CD4-positive, alpha-beta T cell treated with Interleukin-17A for 4 hours (primary cell): ENCODE measurements around the gene STK16.

Source experiments
- DNase-seq: peaks from one replicate; pipeline ENCODE4 v3.0.0-alpha.2; 2020; ENCODE audit warnings: mixed read lengths

The STK16 gene

GRCh38 chr2:219289537-219290361 lies 44.5 kb downstream of the STK16 start:
- no peak for DNase-seq

- DNase-seq: no peak
Observed at GRCh38 chr2:219290381-219291171, 45.3 kb downstream of the STK16 start.

DNA sequence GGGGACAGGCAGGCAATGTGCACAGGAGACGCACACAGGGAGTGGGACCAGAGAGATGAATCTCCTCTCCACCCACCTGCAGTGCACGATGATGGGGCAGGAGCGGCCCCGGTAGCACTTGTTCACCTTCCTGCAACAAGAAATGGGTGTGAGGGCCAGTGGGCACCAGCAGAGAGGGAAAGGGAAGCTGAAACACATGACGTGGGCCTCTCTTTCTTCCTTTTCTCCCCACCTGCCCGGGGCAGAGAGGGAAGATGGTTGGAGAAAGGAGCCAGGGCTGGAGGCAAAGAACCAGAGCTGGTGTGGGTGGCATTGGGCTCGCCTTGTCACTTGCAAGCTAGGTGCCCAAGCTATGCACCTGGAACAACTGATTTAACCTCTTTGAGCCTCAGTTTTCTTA lies 46.1 kb downstream of the STK16 start:
- no peak for DNase-seq

- no peak for DNase-seq
Observed at GRCh38 chr2:219291910-219292490, 46.7 kb downstream of the STK16 start.

- DNase-seq: no peak
Observed at GRCh38 chr2:219292616-219293015, 47.3 kb downstream of the STK16 start.

DNA sequence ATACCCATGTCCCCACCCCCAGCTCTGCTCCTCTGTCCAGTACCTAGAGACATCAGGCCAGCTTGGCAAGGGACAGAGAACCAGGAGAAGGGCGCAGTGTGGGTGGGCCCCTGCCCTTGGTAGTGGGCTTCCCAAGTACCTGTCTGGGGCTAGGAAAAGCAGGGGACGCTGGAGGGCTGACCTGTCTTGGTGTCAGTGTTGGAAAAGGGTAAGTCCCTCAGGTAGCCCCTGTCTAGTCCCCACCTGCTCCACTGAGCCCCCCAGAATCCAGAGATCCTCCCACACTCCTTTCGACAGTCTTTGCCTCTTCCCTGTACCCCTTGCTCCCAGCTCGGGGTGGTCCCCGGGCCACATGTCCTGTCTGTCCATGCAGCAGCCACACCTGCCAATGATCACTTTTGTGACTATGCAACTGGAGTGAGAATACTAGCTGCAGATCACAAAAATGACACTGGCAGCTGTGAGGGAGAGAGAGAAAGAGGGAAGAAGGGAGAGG lies 48.5 kb downstream of the STK16 start:
- DNase-seq: no peak

- DNase-seq: peak; percentile 94
Observed at GRCh38 chr2:219294356-219295351, 49.4 kb downstream of the STK16 start.

DNA sequence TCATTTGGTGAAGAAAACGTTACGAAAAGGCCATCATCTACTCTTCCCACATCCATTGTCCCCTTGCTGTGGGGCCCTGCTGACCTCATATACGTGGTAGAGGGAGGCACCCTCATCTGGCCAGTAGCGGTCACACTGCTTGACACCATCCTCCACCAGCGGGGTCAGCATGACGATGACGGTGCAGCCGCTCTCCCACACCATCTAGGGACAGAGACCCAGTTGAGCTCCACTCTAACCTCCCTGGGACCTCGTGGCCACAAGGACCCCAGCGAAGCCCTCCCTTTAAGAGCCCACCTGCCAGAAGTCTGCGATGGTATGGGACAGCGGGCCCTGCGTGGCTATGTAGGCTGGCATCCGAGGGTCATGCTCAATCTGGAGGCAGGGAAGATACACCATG lies 50.9 kb downstream of the STK16 start:
- DNase-seq: no peak

DNA sequence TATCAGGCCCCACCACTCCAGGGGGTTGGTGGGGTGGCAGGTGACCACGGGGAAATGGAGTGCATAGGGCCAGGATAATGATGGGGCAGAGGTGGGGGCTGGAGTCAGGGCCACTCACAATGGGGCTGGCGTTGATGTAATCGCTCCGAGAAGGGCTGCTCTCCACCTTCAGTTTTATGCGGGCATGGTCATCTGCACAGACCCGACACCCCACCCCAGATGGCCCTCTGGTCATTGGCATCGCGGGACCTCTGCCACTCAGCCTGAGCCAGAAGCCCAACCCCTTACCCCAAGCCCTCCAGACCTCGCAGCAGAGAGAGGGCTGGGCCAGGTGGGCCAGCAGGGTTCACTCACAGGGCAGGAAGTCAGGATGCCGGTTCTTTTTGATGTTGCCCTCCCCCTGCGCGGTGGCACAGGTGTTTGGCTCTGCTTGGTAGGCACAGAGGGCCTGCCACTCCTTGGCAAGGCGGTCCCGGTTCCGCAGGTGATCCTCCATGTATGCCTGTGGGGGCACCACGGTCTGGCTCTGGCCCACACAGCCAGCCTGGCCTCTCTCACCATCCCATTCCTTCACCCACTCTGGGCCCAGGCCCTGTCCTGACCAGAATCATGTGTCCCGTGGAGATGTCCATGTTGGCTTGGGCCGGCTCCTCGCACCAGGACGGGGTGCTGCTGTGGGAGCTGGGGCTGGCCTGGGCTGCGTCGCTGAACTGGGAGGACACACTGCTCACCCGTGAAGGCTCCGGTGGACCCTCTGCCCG lies 51.5 kb downstream of the STK16 start:
- DNase-seq: peak; percentile 32

GRCh38 chr2:219297766-219298456 lies 52.6 kb downstream of the STK16 start:
- DNase-seq: no peak

DNA sequence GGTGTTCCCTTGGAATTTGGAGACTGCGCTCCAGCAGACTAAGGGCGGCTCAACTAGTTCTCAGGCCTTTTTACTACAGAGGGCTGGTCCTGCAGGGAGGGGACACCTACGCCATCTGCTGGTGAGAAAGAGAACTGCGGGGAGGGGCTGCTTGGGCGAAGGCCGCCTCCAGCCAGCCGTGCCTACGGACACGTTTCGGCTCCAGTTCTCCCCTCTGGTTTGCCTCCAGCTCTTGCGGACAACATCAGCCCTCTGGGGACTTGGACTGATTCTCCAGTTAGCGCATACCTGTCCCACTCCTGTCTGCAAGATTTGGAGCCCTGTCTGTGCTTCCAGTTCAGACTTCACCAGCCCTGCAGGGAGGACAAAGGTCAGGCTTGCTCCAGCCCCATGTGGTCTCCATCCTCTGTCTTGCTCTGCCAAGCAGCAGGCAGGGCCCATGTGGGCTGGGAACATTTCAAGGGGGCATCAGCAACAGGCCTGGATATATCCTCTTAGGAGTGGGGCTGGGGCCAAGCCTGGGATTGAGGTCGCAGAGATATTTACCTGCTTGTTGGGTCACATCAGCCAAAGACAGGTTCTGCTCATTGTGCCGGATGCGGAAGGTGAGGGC lies 53.6 kb downstream of the STK16 start:
- DNase-seq: peak; percentile 90

- no peak for DNase-seq
Observed at GRCh38 chr2:219299372-219299760, 54.1 kb downstream of the STK16 start.
